HG03378 (cell line): ENCODE results near the gene DOHH.
"Not testable (repeated sequence)": the region's sequence is repeated elsewhere in the genome, so short reads cannot be mapped to it uniquely, and the experiment has no call there.

Experiments used
- ATAC-seq: cut with Tn5 transposase; IDR thresholded peaks from one replicate; pipeline ENCODE4 v1.9.1; 2021; ENCODE audit warnings: mild to moderate bottlenecking, moderate library complexity; ENCODE audit not compliant: unreplicated experiment

The DOHH gene

DNA sequence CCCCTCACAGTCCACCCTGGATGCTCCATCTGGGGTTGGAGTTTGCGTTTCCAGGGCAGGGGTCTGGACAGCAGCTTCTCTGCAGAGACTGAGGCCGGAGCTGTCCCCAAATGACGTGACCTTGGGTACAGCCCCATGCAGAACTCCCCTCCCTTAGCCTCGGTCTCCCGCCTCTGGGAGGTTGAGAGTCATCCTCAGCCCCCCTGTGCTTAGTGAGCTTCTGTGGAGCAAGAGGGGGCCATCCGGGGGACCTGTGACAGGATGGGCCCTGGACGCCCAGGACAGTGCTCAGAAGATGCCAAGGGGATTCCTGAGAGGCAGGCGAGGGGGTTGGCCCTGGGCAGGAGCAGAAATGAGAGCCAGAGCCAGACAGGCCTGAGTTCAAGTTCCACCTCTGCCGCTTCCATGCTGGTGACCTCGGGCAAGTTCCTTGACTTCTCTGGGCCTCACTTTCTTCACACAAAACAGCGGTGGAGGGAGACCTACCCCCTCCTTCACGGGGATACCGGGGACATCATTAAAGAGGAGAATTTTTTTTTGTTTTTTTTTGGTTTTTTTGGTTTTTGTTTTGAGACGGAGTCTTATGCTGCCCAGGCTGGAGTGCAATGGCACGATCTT lies 40.4 kb downstream of the DOHH start:
- ATAC-seq: no peak

DNA sequence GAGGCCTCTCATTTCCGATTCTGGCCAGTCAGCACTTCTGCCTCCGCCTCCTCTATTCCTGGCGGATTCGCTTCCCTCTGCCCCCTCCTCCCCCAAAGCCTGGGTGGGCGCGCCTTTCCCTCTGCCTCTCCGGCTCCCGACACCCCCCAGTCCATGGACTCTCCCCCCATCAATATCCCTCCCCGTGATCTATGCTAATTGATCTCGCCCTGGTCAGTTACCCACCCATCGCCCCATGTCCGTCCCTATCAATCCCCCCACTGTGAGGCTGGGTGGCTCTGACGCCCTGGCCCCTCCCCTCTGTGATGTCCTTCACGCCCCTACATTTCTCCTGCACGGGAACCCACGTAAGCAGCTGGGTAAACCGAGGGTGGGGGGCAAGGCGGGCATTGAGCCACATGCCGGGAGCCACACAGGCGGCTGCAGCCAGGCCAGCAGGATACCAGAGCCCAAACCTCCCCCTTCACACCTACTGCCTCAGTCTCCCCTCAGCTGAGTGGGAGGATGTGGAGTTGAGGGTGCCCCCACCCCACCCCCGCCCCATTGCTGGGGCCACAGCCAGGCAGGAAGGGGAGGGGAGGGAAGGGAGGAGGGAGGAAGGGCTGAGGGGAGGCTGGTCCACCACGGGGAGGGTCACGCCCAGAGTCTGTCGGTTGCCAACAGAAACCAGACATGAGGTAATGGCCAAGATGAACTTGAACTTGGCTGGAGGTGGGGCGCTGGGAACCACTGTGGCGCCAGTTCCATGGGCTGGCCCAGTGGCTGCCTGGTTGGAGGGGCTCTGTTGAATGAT lies 41.2 kb downstream of the DOHH start:
- ATAC-seq: no peak

DNA sequence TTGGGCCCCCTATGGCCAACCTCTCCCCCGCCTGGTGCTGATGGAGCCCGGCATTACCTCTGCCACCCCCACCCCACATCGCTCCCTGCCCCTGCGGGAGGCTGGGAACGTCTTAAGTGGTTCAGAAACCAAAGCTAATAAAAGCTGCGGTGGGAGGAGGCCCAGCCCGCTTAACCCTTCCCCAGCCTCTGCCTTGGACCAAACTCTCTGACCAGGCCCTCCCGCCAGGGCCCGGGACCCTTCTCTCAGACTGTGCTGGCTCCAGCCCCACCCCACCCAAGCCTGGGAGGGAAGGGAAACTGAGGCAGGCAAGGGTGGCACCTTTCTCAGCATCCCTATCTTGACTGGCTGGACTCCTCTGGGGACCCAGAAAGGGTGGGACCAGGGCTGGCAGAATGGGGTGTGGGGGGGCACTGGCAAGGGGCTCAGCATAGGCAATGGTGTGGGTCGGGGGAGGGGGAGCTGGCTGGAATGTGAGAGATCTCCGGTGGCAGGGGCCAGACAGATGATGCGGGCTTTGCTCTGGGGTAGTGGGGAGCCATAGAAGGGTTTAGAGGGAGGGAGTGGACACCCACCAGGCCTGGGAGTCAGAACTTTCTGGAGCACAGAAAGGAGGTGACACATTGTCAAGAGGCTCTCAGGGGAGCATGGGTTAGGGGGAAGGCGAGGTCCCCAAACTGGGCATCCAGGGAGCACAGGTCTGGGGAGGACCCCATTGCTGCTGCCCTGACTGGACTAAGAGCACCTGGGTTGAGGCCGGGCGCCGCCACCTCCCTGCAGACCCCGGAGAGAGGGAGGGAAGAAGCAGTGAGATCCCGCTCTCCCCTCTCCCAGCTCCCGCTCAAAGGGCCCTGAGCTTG lies 42.0 kb downstream of the DOHH start:
- ATAC-seq: no peak

DNA sequence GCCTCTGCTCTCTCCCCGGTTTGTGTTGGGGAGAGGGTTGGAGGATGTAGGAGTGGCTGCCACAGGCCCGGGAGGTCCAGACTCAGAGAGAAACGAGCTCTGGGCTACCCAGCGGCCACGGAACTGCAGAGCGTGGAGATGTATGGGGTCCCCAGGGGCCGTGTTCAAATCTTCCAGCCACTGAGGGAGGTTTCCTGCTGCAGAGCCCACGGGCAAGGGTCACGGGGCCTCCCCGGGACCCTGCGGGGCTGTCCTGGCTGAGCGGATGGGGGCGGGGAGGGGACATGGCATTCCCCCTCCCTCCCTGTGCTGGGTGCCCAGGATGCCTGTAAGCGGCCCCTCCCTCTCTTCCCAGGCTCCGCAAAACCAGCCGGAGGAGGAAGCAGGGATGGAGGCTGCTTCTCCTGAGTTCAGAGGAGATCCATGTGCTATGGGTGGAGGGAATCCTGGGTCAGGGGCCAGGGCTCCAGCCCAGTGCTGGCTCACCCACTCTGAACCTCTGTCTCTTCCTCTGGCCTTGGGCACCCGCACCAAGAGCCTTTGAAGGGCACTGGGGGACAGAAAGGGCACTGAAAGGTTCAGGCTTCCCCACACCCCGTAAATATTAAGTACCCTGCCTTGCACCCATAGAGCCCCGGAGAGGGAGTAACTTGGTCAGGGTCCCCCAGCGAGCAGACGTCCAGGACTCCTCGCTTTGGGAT lies 42.8 kb downstream of the DOHH start:
- no peak for ATAC-seq

DNA sequence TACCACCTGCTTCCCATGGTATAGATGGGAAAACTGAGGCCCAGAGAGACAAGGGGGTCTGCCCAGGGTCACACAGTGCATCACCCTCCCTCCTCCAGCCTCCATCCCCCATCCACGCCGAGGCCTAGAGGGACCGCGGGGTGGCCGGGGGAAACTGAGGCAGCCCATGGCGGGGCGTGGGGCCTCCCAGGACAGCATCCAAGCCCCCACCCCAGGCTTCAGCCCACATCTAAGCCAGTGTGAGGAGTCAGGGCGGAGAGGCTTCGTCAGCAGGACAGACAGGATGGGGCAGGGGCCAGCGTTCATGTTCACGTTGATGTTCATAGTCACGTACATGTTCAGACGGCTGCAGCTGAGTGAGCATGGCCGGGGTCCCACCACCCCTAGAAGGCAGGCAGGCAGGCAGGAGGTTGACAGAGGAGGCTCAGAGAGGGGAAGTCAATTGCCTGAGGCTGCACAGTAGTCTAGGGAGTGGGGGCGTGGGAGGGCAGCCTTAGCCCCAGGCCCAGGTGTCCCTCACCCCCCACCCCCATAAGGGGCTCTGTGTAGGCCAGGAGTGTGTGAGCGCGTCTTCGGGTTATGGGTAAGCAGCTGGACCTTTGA lies 43.4 kb downstream of the DOHH start:
- no peak for ATAC-seq

DNA sequence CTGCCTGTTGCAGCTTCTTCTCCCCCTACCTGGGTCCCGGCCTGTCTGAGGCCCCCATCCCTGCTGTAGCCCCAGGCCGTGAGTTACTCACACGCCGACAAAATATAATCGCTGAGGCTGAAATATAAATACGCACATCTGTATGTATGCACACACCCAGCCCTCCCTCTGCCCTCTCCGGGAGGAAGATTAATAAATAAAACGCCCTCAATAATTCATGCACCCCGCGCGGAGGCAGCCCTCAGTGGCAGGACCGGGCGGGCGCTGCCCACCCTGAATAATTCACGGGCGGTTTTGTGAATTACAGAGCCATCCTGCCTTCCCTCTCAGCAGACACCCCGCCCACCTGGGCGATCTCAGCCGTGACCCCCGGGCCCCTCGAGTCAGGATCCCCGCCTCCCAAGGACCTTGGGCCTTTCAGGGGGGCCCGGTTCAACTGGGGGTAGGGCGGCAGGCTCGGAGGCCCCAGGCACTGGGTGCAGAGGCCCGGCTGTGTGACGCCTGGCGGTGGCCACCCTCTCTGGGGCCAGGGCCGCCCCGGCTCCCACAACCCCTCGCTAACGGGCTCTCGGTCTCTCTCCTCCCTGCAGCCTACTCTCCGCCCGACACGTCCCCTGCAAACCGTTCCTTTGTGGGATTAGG lies 44.4 kb downstream of the DOHH start:
- no peak for ATAC-seq

DNA sequence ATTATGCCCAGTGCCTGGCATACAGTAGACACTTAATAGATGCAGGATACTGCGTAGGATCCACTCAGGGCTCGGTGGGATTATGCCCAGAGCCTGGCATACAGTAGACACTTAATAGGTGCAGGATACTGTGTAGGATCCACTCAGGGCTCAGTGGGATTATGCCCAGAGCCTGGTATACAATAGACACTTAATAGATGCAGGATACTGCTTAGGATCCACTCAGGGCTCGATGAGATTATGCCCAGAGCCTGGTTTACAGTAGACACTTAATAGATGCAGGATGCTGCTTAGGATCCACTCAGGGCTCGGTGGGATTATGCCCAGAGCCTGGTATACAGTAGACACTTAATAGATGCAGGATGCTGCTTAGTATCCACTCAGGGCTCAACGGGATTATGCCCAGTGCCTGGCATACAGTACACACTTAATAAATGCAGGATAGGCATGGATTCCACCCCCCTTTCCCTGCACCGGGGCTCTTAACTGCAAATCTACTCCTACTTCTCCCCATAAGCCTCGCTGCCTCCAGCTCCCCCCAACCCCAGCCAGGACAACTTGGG lies 45.0 kb downstream of the DOHH start:
- ATAC-seq: no peak

DNA sequence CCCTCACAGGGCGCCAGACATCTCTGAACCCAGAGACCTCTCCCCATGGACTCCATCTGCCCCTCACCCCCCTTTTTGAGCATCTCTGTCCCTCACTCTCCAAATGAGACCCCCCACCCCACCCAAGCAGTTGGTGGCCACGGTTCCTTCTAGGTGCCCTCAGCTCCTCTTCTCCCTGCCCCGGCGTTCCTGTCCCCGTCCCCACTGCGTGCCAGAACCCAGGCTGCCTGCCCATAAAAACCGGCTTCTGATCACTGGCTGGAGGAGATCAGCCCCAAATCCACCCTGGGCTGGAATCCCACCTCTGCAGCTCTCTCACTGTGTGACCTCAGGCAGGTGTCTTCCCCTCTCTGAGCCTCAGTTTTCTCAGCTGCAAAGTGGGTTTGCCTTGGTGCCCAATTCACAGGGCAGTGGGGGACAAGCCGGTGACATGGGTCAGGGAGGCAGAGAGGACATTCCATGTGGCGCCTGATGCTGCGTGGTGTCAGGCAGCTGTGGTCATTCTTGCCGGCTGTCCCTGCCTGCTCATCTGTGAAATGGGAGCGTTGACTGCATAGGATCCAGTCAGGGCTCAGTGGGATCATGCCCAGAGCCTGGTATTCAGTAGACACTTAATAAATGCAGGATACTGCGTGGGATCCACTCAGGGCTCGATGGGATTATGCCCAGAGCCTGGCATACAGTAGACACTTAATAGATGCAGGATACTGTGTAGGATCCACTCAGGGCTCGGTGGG lies 45.6 kb downstream of the DOHH start:
- ATAC-seq: no peak

DNA sequence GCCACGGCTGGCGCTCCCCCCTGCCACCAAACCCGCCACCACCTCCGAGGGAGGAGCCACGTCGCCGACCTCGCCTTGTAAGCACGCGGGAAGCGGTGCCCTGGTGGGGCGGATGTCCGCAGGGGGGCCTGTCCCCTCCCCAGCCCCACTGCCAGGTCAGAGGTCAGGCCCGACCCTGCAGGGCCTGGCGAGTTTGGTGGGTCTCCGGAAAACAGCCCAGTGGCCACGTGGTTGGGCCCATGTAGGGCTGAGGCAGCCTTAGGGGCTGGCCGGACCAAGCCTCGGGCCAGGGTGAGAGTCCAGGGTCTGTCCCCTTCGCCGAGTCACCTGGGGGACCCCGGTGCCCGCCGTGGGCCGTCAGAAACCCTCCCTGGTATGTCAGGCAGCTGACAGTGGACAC lies 46.6 kb downstream of the DOHH start:
- ATAC-seq: no peak

DNA sequence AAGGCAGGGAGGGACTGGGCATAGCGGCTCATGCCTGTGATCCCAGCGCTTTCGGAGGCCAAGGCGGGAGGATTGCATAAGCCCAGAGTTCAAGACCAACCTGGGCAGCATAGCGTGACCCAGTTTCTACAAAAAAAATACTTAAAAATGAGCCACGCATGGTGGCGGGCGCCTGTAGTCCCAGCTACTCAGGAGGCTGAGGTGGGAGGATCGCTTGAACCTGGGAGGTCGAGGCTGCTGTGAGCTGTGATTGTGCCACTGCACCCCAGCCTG lies 47.6 kb downstream of the DOHH start:
- ATAC-seq: not testable (repeated sequence)

DNA sequence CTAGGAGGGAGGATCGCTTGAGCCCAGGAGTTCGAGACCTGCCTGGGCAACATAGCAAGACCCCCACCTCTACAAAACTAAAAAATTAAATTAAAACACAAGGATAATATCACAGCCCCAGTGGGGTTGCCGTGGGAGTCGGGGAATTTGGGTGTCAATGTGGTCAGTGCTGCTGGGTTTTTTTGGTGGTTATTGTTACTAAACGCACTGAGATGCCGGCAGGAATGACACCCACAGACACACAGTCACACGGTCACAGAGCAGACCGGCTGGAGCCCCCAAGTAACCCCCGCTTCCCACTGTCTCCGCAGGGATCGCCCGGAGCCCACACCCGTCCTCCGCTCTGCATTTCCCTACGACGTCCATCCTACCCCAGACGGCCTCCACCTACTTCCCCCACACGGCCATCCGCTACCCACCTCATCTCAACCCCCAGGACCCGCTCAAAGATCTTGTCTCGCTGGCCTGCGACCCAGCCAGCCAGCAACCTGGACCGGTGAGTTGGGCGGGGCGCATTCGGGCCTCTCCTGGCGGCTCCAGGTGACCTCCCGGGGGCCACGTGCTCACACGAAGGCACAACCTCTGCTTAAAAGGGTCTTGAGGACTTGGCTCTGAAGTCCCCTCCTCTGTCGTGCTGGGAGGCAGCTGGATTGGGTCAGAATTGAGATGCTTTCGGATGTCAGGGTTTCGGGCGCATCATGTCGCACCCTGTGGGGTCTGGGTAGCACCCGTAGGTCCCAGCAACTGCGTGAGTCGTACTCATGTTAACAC lies 48.1 kb downstream of the DOHH start:
- no peak for ATAC-seq

DNA sequence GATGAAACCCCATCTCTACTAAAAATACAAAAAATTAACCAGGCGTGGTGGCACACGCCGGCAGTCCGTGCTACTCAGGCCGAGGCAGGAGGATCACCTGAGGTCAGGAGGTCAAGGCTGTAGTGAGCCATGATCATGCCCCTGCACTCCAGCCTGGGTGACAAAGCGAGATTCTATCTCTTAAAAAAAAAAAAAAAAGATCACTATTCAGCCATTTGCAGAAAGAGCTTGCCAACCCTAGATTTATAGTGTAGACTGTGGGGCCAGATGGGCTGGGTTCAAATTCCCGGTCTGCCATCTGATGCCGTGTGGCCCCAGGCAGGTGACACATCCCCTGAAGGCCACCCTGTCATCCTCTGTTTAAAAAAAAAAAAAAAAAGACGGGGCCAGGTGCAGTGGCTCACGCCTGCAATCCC lies 49.0 kb downstream of the DOHH start:
- no peak for ATAC-seq

DNA sequence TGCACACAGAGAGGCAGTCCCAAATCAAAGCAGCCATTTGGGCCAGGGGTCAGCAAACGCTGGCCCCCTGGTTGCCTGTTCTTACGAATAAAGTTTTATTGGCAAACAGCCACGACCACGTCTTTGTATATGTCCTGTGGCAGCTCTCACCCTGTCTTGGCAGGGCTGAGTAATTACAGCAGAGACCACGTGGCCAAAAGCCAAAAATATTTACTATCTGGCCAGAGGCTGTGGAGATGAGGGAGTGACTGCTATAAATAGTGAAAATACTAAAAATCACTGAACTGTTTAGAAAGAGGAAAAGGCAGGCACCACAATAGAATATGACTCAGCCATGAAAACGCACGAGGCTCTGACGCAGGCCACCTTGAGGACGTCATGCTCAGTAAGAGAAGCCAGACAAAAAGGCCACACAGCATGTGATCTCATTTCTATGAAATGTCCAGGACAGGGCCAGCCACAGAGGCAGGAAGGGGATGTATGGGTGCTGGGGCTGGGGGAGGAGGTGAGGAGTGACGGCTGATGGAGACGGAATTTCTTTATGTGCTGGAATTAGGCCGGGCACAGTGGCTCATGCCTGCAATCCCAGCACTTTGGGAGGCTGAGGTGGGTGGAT lies 49.6 kb downstream of the DOHH start:
- ATAC-seq: no peak

DNA sequence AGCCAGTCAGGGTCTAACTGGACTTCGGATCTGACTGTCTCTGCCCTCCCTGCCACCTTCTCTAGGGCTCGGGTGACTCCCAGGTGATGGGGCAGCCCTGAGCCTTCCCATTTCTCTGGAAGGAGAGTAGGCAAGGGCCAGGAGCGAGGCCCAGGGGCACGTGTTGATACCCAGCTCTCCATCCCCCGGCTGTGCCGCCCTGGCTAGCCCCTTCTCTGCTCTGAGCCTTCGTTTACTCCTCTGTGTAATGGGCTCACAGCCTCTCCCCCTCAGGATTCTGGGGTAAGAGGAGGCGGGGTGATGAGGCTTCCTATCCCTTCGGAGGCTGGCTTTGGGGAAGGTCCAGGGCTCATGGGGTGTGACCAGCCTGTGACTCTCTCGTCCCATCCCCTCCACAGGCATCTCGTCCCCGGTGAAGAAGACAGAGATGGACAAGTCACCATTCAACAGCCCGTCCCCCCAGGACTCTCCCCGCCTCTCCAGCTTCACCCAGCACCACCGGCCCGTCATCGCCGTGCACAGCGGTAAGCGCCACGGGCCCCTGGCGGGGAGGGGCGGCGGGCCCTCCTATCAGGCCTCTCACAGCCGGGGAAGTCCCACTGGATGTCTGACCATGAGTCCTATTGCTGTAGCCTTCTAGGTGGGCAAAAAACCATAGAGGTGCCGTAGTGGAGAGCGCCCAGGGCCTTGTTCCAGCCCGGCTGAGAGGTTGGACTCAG lies 51.7 kb downstream of the DOHH start:
- ATAC-seq: no peak

DNA sequence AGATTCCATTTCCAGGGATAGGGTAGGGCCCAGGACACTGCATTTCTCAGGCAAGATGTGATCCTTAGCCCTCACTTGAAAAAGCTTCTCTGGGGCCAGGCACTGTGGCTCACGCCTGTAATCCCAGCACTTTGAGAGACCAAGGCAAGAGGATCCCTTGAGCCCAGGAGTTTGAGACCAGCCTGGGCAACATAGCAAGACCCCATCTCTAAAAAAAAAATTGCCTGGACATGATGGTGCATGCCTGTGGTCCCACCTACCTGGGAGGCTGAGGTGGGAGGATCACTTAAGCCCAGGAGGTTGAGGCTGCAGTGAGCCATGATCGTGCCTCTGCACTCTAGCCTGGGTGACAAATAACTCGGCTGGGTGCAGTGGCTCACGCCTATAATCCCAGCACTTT lies 53.8 kb downstream of the DOHH start:
- ATAC-seq: not testable (repeated sequence)

DNA sequence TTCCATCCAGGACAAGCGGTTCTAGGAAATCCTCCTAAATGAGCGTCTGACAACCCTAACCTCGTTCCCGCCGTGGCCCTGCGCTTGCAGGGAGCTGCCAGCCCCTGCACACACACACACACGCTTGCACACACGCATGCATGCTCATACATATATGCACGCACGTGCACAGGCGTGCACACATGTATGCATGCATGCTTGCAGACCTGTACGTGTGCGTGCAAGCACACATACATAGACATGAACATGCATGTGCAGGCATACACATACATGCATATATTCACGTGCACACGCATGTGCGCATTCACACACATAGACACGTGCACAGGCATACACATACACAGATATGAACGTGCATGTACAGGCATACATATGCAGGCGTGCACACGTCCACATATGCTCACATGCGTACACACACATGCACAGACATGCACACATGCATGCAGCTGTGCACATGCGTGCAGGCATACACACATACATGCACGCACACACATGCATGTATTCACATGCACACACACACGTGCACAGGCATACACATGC lies 55.7 kb downstream of the DOHH start:
- ATAC-seq: no peak
